Natural killer cell (primary cell): ENCODE measurements around the gene CHCT1. TPM values are rescaled to one million over a fixed set of nuclear protein-coding genes. Genes with fewer than 3 reads are reported as not detected.
A peak's percentile ranks its signal among the peaks of the same experiment; 100 is the strongest.
"Not testable (repeated sequence)": the region's sequence is repeated elsewhere in the genome, so short reads cannot be mapped to it uniquely, and the experiment has no call there.

Source experiments
- ATAC-seq, 3 donors: fragments of 150-1000 bp in 2 of 3; fragments of 200-7000 bp in 1 of 3; cut with Tn5 transposase; 1 replicate in 1 of 3; 2 replicates in 2 of 3; pipeline ENCODE4 v1.10.0; 2021; ENCODE audit warnings: mild to moderate bottlenecking in 2 of 3, moderate library complexity in 2 of 3
- DNase-seq, 2 donors: peaks; one replicate each; pipeline versions ENCODE4 v3.0.0 to v3.0.0-alpha.2; 2013 to 2021; ENCODE audit warnings: mixed read lengths in 1 of 2
- H3K27ac ChIP-seq: one replicate; pipeline ENCODE4 v1.5.1; 2013; ENCODE audit warnings: mild to moderate bottlenecking, low read length
- H3K27me3 ChIP-seq: one replicate; pipeline ENCODE4 v1.6.1; 2013; ENCODE audit warnings: low read length; ENCODE audit not compliant: control insufficient read depth, insufficient read depth
- H3K36me3 ChIP-seq: one replicate; pipeline ENCODE4 v1.6.1; 2013; ENCODE audit warnings: low read length; ENCODE audit not compliant: control insufficient read depth, insufficient read depth
- H3K4me1 ChIP-seq: one replicate; pipeline ENCODE4 v1.6.1; 2013; ENCODE audit warnings: low read length; ENCODE audit not compliant: control insufficient read depth, insufficient read depth
- H3K4me3 ChIP-seq: one replicate; pipeline ENCODE4 v1.5.1; 2013; ENCODE audit warnings: low read length
- H3K9me3 ChIP-seq: one replicate; pipeline ENCODE4 v1.6.1; 2013; ENCODE audit warnings: low read length; ENCODE audit not compliant: control insufficient read depth, insufficient read depth
- H3K27ac Mint-ChIP-seq, 2 donors: one replicate each; pipeline ENCODE4 v1.8.0; 2022; ENCODE audit warnings: mild to moderate bottlenecking in 2 of 2, mixed read lengths in 2 of 2, moderate library complexity in 1 of 2
- H3K27me3 Mint-ChIP-seq, 2 donors: one replicate each; pipeline ENCODE4 v1.8.0; 2022; ENCODE audit warnings: low read depth in 2 of 2, mixed read lengths in 2 of 2
- H3K36me3 Mint-ChIP-seq: one replicate; pipeline ENCODE4 v1.8.0; 2022; ENCODE audit warnings: mixed read lengths
- H3K4me1 Mint-ChIP-seq, 2 donors: one replicate each; pipeline ENCODE4 v1.8.0; 2022; ENCODE audit warnings: mixed read lengths in 2 of 2
- H3K4me3 Mint-ChIP-seq: one replicate; pipeline ENCODE4 v1.8.0; 2022; ENCODE audit warnings: mild to moderate bottlenecking, moderate library complexity, mixed read lengths
- H3K9me3 Mint-ChIP-seq, 2 donors: one replicate each; pipeline ENCODE4 v1.8.0; 2022; ENCODE audit warnings: mixed read lengths in 2 of 2
- WGBS: methylation state at CpG from one replicate; pipeline ENCODE4 v1.1.7; 2013; ENCODE audit warnings: missing lambda C conversion rate; ENCODE audit not compliant: insufficient coverage; 5-methylcytosine and 5-hydroxymethylcytosine counted together
- intact Hi-C: fragments of 100-400 bp; cut with micrococcal nuclease; formaldehyde crosslinking; loops from one replicate; pipeline ENCODE4 v1.14.2; 2022
- total RNA-seq, 4 donors: library from RNA; stranded (reverse); fragments of 120-200 nt in 1 of 4; gene quantifications; one replicate each; pipeline versions ENCODE4 v1.2.3 to v1.2.4, GENCODE V29; 2013 to 2022
- TF ChIP-seq, protein P1 (sequence below): fragments of 200-600 bp; IDR thresholded peaks from one replicate; pipeline ENCODE4 v1.8.0; 2022; ENCODE audit warnings: antibody characterized with exemption

Gene CHCT1
- total RNA-seq, 3 donors from 2014 or later (not counting 1 experiment from before 2014, with no cell fraction given): not detected

GRCh38 chr17:60416368-60416925 is 5.8 kb upstream of the CHCT1 start:
- no peak overlapping the region for H3K4me3 Mint-ChIP-seq
- Histone ChIP-seq H3K27me3 (no peaks in the 10 kb centered on the region), H3K9me3 (no peaks in the 10 kb centered on the region), H3K4me3 (no peak overlapping the region), H3K36me3 (no peaks in the 10 kb centered on the region), H3K4me1 (peaks cover 3% of the 10 kb centered on the region), H3K27ac (no peak overlapping the region)
- H3K4me1 Mint-ChIP-seq: peaks cover 6 to 7% of the 10 kb centered on the region in 2 donors
- H3K27ac Mint-ChIP-seq: no peak overlapping the region
- no peaks in the 10 kb centered on the region for H3K36me3 Mint-ChIP-seq
- no peak for ATAC-seq
- peaks cover 6 to 7% of the 10 kb centered on the region in 2 donors for H3K27me3 Mint-ChIP-seq
- no peak for DNase-seq
- no peaks in the 10 kb centered on the region for H3K9me3 Mint-ChIP-seq
- intact Hi-C loops: no loop called here
- WGBS: 91% methylated on average over 1 of the region's 2 CpGs
- TF ChIP-seq, protein P1, sequence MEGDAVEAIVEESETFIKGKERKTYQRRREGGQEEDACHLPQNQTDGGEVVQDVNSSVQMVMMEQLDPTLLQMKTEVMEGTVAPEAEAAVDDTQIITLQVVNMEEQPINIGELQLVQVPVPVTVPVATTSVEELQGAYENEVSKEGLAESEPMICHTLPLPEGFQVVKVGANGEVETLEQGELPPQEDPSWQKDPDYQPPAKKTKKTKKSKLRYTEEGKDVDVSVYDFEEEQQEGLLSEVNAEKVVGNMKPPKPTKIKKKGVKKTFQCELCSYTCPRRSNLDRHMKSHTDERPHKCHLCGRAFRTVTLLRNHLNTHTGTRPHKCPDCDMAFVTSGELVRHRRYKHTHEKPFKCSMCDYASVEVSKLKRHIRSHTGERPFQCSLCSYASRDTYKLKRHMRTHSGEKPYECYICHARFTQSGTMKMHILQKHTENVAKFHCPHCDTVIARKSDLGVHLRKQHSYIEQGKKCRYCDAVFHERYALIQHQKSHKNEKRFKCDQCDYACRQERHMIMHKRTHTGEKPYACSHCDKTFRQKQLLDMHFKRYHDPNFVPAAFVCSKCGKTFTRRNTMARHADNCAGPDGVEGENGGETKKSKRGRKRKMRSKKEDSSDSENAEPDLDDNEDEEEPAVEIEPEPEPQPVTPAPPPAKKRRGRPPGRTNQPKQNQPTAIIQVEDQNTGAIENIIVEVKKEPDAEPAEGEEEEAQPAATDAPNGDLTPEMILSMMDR: no peak

- H3K9me3 ChIP-seq, H3K27me3 Mint-ChIP-seq, H3K27me3 ChIP-seq, ATAC-seq, H3K4me3 ChIP-seq, DNase-seq, H3K36me3 Mint-ChIP-seq, H3K27ac Mint-ChIP-seq, intact Hi-C loops, H3K36me3 ChIP-seq, H3K9me3 Mint-ChIP-seq, H3K27ac ChIP-seq: not testable (repeated sequence)
- H3K4me1 ChIP-seq: peaks cover 10% of the 10 kb centered on the region
- H3K4me3 Mint-ChIP-seq: peak overlapping the region; percentile 29
- peaks cover 11 to 12% of the 10 kb centered on the region in 2 donors for H3K4me1 Mint-ChIP-seq
- 98% methylated on average over 2 of the region's 4 CpGs for WGBS
Observed at GRCh38 chr17:60419003-60419402, 3.3 kb upstream of the CHCT1 start.

DNA sequence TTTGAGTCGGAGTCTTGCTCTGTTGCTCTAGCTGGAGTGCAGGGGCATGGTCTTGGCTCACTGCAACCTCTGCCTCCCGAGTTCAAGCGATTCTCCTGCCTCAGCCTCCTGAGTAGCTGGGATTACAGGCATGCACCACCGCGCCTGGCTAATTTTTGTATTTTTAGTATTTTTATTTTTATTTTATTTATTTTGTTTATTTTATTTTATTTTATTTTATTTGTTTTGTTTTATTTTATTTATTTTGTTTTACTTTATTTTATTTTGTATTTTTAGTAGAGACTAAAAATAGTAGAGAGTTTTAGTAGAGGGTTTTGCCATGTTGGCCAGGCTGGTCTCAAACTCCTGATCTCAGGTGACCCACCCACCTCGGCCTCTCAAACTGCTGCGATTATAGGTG is 2.4 kb upstream of the CHCT1 start:
- ATAC-seq, H3K9me3 ChIP-seq, H3K4me3 ChIP-seq, intact Hi-C loops, DNase-seq, H3K36me3 Mint-ChIP-seq, H3K27me3 ChIP-seq, H3K27ac Mint-ChIP-seq, H3K9me3 Mint-ChIP-seq, H3K27me3 Mint-ChIP-seq, H3K27ac ChIP-seq, H3K4me3 Mint-ChIP-seq, H3K36me3 ChIP-seq: not testable (repeated sequence)
- peaks cover 11 to 12% of the 10 kb centered on the region in 2 donors for H3K4me1 Mint-ChIP-seq
- 96% methylated on average over 5 of the region's 7 CpGs for WGBS
- H3K4me1 ChIP-seq: peaks cover 10% of the 10 kb centered on the region

DNA sequence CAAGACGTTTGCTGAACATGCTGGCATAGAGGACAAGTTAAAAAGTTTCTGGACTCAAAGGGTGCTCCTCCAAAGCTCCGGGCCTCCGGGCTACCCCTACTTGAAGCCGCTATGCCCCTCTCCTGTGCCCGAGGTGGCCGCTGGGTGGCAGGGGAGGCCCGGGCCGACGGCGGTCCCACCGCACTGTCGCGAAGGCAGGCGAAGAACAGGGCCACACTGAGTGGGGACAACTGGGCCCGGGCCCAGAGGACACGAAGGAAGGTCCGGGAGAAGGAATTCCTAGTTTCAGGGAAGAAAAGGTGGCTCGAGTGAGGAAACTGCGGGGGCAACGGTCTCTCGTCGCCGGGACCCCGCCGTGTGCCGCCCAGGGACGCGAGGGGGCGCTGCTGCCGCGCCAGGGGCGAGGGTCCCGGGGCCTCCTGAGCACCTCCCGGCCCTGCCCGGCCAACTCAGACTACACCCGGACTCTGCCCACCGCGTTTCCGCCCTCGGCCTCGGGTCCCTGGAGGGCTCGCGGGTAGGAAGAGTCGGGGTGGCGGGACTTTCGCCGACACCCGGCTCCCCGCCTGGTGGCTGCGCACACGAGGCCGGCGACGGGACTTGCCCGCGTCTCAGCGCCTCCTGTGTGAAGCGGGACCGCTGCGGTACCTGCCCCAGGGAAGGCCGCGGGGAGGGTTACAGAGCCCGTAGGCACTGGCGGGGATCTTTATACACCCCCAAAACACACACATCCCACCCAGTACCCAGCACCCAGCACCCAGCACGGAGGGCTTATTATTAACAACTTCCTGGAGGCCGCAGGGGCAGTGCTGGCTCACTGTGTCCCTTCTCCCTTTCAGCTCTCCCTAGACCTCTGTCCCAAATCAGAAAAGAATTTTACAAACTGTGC is 772 bp upstream of the CHCT1 start:
- Mint-ChIP-seq H3K4me3 (peak overlapping the region; percentile 83), H3K4me1 (peaks cover 11 to 12% of the 10 kb centered on the region in 2 donors), H3K27me3 (peaks cover 0 to 3% of the 10 kb centered on the region in 2 donors), H3K9me3 (no peaks in the 10 kb centered on the region), H3K27ac (peak overlapping the region; percentile 21 to 89), H3K36me3 (no peaks in the 10 kb centered on the region)
- intact Hi-C loops: loop anchor here (1.0 kb wide), 1 partner anchor 15 kb away; no protein-coding TSS in a partner anchor
- H3K27ac ChIP-seq: peak overlapping the region; percentile 27
- no peaks in the 10 kb centered on the region for H3K9me3 ChIP-seq
- H3K27me3 ChIP-seq: no peaks in the 10 kb centered on the region
- WGBS: 2% methylated on average over 66 of the region's 66 CpGs
- TF ChIP-seq, protein P1: peak; percentile 100
- peak overlapping the region; percentile 56 for H3K4me3 ChIP-seq
- H3K36me3 ChIP-seq: no peaks in the 10 kb centered on the region
- DNase-seq (peak; percentile 70 to 82), ATAC-seq (peak; percentile 93 to 94 (median 93))
- H3K4me1 ChIP-seq: peaks cover 10% of the 10 kb centered on the region
